Left lung (tissue), 10 donors: Measurements from ENCODE around the gene DRC3. TPM values are rescaled to one million over a fixed set of nuclear protein-coding genes. Genes with fewer than 3 reads are reported as not detected.
A peak's percentile ranks its signal among the peaks of the same experiment; 100 is the strongest.

Experiments used
- ATAC-seq: fragments of 200-7000 bp; cut with Tn5 transposase; one replicate; pipeline ENCODE4 v1.9.1; 2020; ENCODE audit warnings: moderate library complexity
- DNase-seq, 4 donors: peaks; one replicate each; pipeline ENCODE4 v3.0.0-alpha.2; 2013 to 2020
- H3K27ac ChIP-seq, 2 donors: fragments of 200-600 bp; sonication (generic) in 1 of 2; one replicate each; pipeline versions ENCODE4 v1.5.0 to v1.8.0; 2020 to 2021
- H3K27me3 ChIP-seq, 2 donors: fragments of 200-600 bp; sonication (generic) in 1 of 2; one replicate each; pipeline versions ENCODE4 v1.5.0 to v1.8.0; 2020 to 2021
- H3K36me3 ChIP-seq, 2 donors: fragments of 200-600 bp; sonication (generic) in 1 of 2; one replicate each; pipeline versions ENCODE4 v1.5.0 to v1.8.0; 2020 to 2021
- H3K4me1 ChIP-seq, 2 donors: fragments of 200-600 bp; one replicate each; pipeline ENCODE4 v1.8.0; 2021
- H3K4me3 ChIP-seq, 2 donors: fragments of 200-600 bp; sonication (generic) in 1 of 2; one replicate each; pipeline versions ENCODE4 v1.5.0 to v1.8.0; 2020 to 2021; ENCODE audit warnings: mild to moderate bottlenecking in 1 of 2
- H3K9me3 ChIP-seq, 2 donors: fragments of 200-600 bp; sonication (generic) in 1 of 2; one replicate each; pipeline versions ENCODE4 v1.5.0 to v1.8.0; 2020 to 2021
- CTCF ChIP-seq, 2 donors: fragments of 200-600 bp; sonication (generic) in 1 of 2; IDR thresholded peaks; one replicate each; pipeline versions ENCODE4 v1.5.0 to v1.8.0; 2021; ENCODE audit warnings: antibody characterized with exemption in 2 of 2
- intact Hi-C, 2 donors: fragments of 100-400 bp; cut with DNase I; formaldehyde crosslinking; loops; one replicate each; pipeline versions ENCODE4 v1.11.2 to v1.14.2; 2022
- polyA plus RNA-seq, 6 donors: library from polyadenylated mRNA; unstranded; fragments of 120-200 nt; gene quantifications; one replicate each; pipeline ENCODE4 v1.2.1, GENCODE V29; 2013; ENCODE audit not compliant: insufficient read length in 6 of 6
- total RNA-seq, 2 donors: library from RNA; stranded (reverse); fragmentation: NEBNext Ultra II Directional; extraction: Animal tissue kit (Norgen Biotek cat#: 25700); gene quantifications; one replicate each; pipeline ENCODE4 v1.2.1, GENCODE V29; 2021
- donor health status: DM: no; HTN: yes; CAD: no.
- donor health status: DM: no; HTN: no; CAD: no.

The DRC3 gene
- total and polyA plus RNA-seq, 8 donors, result 3.6 to 22.8 (median 16.4) TPM

DNA sequence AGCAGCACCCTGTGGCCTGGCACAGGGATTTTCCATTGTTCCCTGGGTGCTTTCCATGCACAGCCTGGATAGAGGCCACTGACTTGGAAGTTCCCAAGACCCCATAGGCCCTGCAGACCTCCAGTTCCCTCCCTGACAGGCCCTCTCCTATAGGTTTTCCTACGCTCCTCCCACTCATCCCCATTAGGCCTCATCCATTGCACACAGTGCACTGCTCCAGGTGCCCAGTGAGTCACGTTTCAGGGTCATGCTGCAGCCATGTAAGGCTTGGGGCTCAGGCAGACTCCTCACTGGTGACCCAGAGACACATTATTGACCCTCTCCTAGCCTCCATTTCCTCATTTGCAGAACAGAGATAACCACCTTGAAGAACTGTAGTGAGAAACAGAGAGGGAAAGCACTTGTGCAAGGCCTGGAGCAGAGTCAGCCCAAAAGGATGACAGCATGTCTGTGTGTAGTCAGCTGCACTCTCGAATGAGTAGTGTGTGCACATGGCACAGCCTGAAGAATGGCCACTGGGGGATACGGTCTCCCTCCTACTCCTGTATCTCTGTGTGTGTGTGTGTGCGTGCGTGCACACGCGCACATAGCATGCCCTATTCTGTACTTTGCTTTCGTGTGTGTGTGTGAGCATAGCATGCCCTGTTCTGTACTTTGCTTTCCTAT is 26.8 kb downstream of the DRC3 start:
- DNase-seq (no peak), ATAC-seq (no peak)
- intact Hi-C loops, result no loop called here

DNA sequence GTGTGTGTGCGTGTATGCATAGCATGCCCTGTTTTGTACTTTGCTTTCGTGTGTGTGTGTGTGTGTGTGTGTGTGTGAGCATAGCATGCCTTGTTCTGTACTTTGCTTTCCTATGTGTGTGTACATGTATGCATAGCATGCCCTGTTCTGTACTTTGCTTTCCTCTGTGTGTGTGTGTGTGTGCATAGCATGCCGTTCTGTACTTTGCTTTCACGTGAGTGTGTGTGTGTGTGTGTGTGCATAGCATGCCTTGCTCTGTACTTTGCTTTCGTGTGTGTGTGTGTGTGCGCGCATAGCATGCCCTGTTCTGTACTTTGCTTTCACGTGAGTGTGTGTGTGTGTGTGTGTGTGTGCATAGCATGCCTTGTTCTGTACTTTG is 27.4 kb downstream of the DRC3 start:
- Histone ChIP-seq H3K4me1 (no peaks in the 10 kb centered on the region), H3K4me3 (no peak overlapping the region), H3K27ac (no peak overlapping the region), H3K36me3 (peaks cover 0 to 8% of the 10 kb centered on the region in 2 donors), H3K9me3 (no peaks in the 10 kb centered on the region), H3K27me3 (no peaks in the 10 kb centered on the region)
- ATAC-seq (no peak), DNase-seq (no peak)
- intact Hi-C loops, result no loop called here
- TF ChIP-seq CTCF (IDR thresholded peaks at IDR 0.05), result no peak

More for the DNA sequence above, 26.8 kb downstream of the DRC3 start:
- Histone ChIP-seq H3K27me3 (no peaks in the 10 kb centered on the region), H3K27ac (no peak overlapping the region), H3K4me3 (no peak overlapping the region), H3K4me1 (no peaks in the 10 kb centered on the region), H3K9me3 (no peaks in the 10 kb centered on the region), H3K36me3 (peaks cover 0 to 5% of the 10 kb centered on the region in 2 donors)
- no peak for TF ChIP-seq CTCF (IDR thresholded peaks at IDR 0.05)

DNA sequence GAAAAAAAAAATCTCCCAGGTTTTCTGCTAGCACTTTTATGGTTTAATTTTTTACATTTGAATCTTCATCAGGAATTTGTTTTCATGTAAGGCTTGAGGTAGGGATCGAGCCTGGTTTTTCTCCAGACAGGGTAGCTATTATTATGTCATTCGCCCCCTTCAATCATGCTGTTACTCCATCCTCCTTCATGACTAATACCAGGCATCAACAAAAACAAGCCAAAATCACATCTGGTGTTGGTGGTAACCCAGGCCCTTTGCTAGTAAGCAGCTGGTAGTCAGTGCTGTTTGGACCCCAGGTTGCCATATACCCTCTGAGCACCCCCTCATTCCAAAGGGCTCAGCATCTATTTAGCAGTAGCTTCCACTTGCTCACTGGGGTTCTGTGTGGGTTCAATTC is 29.5 kb downstream of the DRC3 start:
- H3K27ac ChIP-seq, result no peak overlapping the region
- H3K27me3 ChIP-seq, result no peaks in the 10 kb centered on the region
- peaks cover 0 to 19% of the 10 kb centered on the region in 2 donors for H3K36me3 ChIP-seq
- no peaks in the 10 kb centered on the region for H3K9me3 ChIP-seq
- ATAC-seq (no peak), DNase-seq (no peak)
- TF ChIP-seq CTCF (IDR thresholded peaks at IDR 0.05), result no peak
- no peak overlapping the region for H3K4me3 ChIP-seq
- H3K4me1 ChIP-seq, result no peaks in the 10 kb centered on the region
- intact Hi-C loops, result no loop called here

- H3K4me1 ChIP-seq, result no peaks in the 10 kb centered on the region
- H3K36me3 ChIP-seq, result peaks cover 0 to 39% of the 10 kb centered on the region in 2 donors
- H3K27me3 ChIP-seq, result no peaks in the 10 kb centered on the region
- no peaks in the 10 kb centered on the region for H3K9me3 ChIP-seq
- TF ChIP-seq CTCF (IDR thresholded peaks at IDR 0.05), result no peak
- H3K4me3 ChIP-seq, result no peak overlapping the region
- H3K27ac ChIP-seq, result no peak overlapping the region
- no peak for ATAC-seq
- intact Hi-C loops, result no loop called here
- DNase-seq, result no peak
These were observed 31.7 kb downstream of the DRC3 start for GRCh38 chr17:18004345-18004744.

DNA sequence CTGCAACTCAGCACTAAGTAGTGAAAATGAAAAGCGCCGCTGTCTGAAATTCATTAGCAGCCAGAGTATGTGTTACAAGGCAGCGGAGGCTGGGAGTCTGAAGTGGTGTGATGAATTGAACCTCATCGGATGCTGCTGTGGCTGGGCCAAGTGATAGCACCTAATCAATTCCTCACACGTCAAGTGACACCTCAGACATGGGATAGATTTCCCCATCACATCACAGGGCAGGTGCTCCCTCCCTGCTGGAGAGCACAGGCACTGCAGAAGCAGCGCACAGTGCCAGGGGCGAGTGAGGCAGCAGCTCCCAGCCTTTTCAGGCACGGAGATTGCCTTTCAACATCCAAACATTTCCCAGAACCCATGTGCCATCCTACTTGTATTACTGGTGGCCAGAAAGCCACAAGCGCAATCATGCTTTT is 32.2 kb downstream of the DRC3 start:
- intact Hi-C loops, result no loop called here
- peaks cover 0 to 44% of the 10 kb centered on the region in 2 donors for H3K36me3 ChIP-seq
- H3K27me3 ChIP-seq, result no peaks in the 10 kb centered on the region
- H3K4me3 ChIP-seq, result no peak overlapping the region
- peak in 1 of 2 donors; percentile 10 for TF ChIP-seq CTCF (IDR thresholded peaks at IDR 0.05)
- no peaks in the 10 kb centered on the region for H3K9me3 ChIP-seq
- DNase-seq, result no peak
- ATAC-seq, result no peak
- H3K27ac ChIP-seq, result no peak overlapping the region
- H3K4me1 ChIP-seq, result no peaks in the 10 kb centered on the region
